B cell (primary cell): ENCODE data around the gene METTL9. TPM values are rescaled to one million over a fixed set of nuclear protein-coding genes. Genes with fewer than 3 reads are reported as not detected.
A peak's percentile ranks its signal among the peaks of the same experiment; 100 is the strongest.

Source experiments
- ATAC-seq: fragments of 200-7000 bp; cut with Tn5 transposase; one replicate; pipeline ENCODE4 v1.10.0; 2021; ENCODE audit warnings: low read depth, mild to moderate bottlenecking, moderate number of reproducible peaks, moderate library complexity
- CTCF ChIA-PET: fragments of 350-600 bp; sonication (Branson Sonifier 250); formaldehyde crosslinking; loops from one replicate; lab custom pipeline; 2021; ENCODE audit warnings: antibody characterized with exemption, inconsistent platforms; lab: Charles Lee
- POLR2A ChIA-PET: fragments of 350-600 bp; sonication (Branson Sonifier 250); formaldehyde crosslinking; loops from one replicate; lab custom pipeline; 2021; ENCODE audit warnings: antibody characterized with exemption; lab: Charles Lee
- DNase-seq: peaks from one replicate; pipeline ENCODE4 v3.0.0; 2013
- H2AFZ ChIP-seq: 2 replicates; pipeline ENCODE4 v1.6.1; 2012; ENCODE audit warnings: mild to moderate bottlenecking, low read depth, low read length; ENCODE audit not compliant: insufficient read depth, poor library complexity, severe bottlenecking
- H3K27ac ChIP-seq, 2 donors: 1 replicate in 1 of 2; 2 replicates in 1 of 2; pipeline ENCODE4 v1.5.1; 2012 to 2013; ENCODE audit warnings: low read length in 2 of 2, mild to moderate bottlenecking in 2 of 2, moderate library complexity in 1 of 2
- H3K27me3 ChIP-seq, 4 experiments: fragments of 200-600 bp in 1 of 4; sonication (generic) in 1 of 4; replicated peaks in 1 of 4; 1 replicate in 2 of 4; 2 replicates in 2 of 4; pipeline versions ENCODE4 v1.6.1 to v1.7.0; 2013 to 2016; ENCODE audit warnings: low read length in 3 of 4, mild to moderate bottlenecking in 2 of 4, mixed read lengths in 1 of 4, moderate library complexity in 1 of 4; ENCODE audit not compliant: insufficient read depth in 4 of 4, control insufficient read depth in 3 of 4; ENCODE audit errors: control extremely low read depth in 1 of 4
- H3K36me3 ChIP-seq, 2 experiments: replicated peaks in 1 of 2; 1 replicate in 1 of 2; 2 replicates in 1 of 2; pipeline versions ENCODE4 v1.6.1 to v1.7.1; 2013; ENCODE audit warnings: low read length in 1 of 2; ENCODE audit not compliant: insufficient read depth in 2 of 2, control insufficient read depth in 1 of 2; ENCODE audit errors: control extremely low read depth in 1 of 2, extremely low read depth in 1 of 2
- H3K4me1 ChIP-seq, 2 donors: fragments of 200-600 bp in 1 of 2; sonication (generic) in 1 of 2; 1 replicate in 1 of 2; 2 replicates in 1 of 2; pipeline versions ENCODE4 v1.5.1 to v1.6.1; 2013 to 2017; ENCODE audit warnings: low read length in 2 of 2; ENCODE audit not compliant: control insufficient read depth in 2 of 2, insufficient read depth in 2 of 2
- H3K4me2 ChIP-seq: replicated peaks from 2 replicates; pipeline ENCODE3; 2012; ENCODE audit warnings: mild to moderate bottlenecking, low read depth, low read length; ENCODE audit not compliant: poor library complexity, severe bottlenecking
- H3K4me3 ChIP-seq, 5 experiments: fragments of 200-600 bp in 1 of 5; sonication (generic) in 1 of 5; 1 replicate in 3 of 5; 2 replicates in 2 of 5; pipeline versions ENCODE4 v1.5.1 to v1.7.0; 2011 to 2016; ENCODE audit warnings: low read length in 4 of 5, mild to moderate bottlenecking in 4 of 5, low read depth in 2 of 5, control low read depth in 1 of 5, moderate library complexity in 1 of 5; ENCODE audit not compliant: insufficient read depth in 1 of 5; ENCODE audit errors: control extremely low read depth in 1 of 5, extremely low read depth in 1 of 5
- H3K79me2 ChIP-seq: fragments of 200-600 bp; sonication (generic); one replicate; pipeline ENCODE4 v1.6.0; 2016; ENCODE audit warnings: low read length; ENCODE audit not compliant: control insufficient read depth, insufficient read depth
- H3K9ac ChIP-seq: fragments of 200-600 bp; sonication (generic); 2 replicates; pipeline ENCODE4 v1.6.1; 2017; ENCODE audit warnings: mild to moderate bottlenecking, low read length, moderate library complexity
- H3K9me3 ChIP-seq, 3 donors: one replicate each; pipeline versions ENCODE4 v1.6.1 to v1.7.1; 2013; ENCODE audit warnings: low read length in 2 of 3; ENCODE audit not compliant: control insufficient read depth in 2 of 3, insufficient read depth in 1 of 3; ENCODE audit errors: control extremely low read depth in 1 of 3
- H4K20me1 ChIP-seq: 2 replicates; pipeline ENCODE4 v1.6.0; 2012; ENCODE audit warnings: mild to moderate bottlenecking, low read length; ENCODE audit not compliant: insufficient read depth, control insufficient read depth, poor library complexity, severe bottlenecking
- H3K27ac Mint-ChIP-seq: one replicate; pipeline ENCODE4 v1.8.0; 2021; ENCODE audit warnings: mixed read lengths
- H3K27me3 Mint-ChIP-seq: one replicate; pipeline ENCODE4 v1.8.0; 2021; ENCODE audit warnings: mixed read lengths
- H3K4me1 Mint-ChIP-seq: one replicate; pipeline ENCODE4 v1.8.0; 2021; ENCODE audit warnings: mixed read lengths
- H3K4me3 Mint-ChIP-seq: one replicate; pipeline ENCODE4 v1.8.0; 2021; ENCODE audit warnings: mixed read lengths
- H3K9me3 Mint-ChIP-seq: one replicate; pipeline ENCODE4 v1.8.0; 2022; ENCODE audit warnings: mixed read lengths; ENCODE audit not compliant: insufficient read depth
- EZH2 ChIP-seq: IDR thresholded peaks from 2 replicates; pipeline ENCODE4 v1.6.1; 2012; ENCODE audit warnings: borderline replicate concordance, low read depth, mild to moderate bottlenecking, moderate library complexity, low read length; ENCODE audit not compliant: insufficient read depth, poor library complexity, severe bottlenecking
- WGBS: methylation state at CpG from one replicate; pipeline ENCODE4 v1.1.5; 2013; ENCODE audit warnings: missing lambda C conversion rate; ENCODE audit not compliant: insufficient coverage; 5-methylcytosine and 5-hydroxymethylcytosine counted together
- intact Hi-C: fragments of 100-400 bp; cut with micrococcal nuclease; formaldehyde crosslinking; loops from one replicate; pipeline ENCODE4 v1.10.0; 2022
- polyA plus RNA-seq: library from polyadenylated mRNA; depleted of rRNA; stranded (reverse); fragments of >200 nt; gene quantifications from 2 replicates; pipeline ENCODE4 v1.2.3, GENCODE V29; 2012
- total RNA-seq, 2 donors: library from RNA; stranded (reverse); fragments of 120-200 nt in 1 of 2; gene quantifications; 1 replicate in 1 of 2; 2 replicates in 1 of 2; pipeline versions ENCODE4 v1.2.3 to v1.2.4, GENCODE V29; 2013 to 2022
- TF ChIP-seq, protein P1 (sequence below): fragments of 200-600 bp; IDR thresholded peaks from one replicate; pipeline ENCODE4 v1.8.0; 2022; ENCODE audit warnings: antibody characterized with exemption, mild to moderate bottlenecking

The METTL9 gene
- total and polyA plus RNA-seq, 2 donors (not counting 1 experiment from before 2014, with no cell fraction given) = 34.0 to 57.7 TPM

DNA sequence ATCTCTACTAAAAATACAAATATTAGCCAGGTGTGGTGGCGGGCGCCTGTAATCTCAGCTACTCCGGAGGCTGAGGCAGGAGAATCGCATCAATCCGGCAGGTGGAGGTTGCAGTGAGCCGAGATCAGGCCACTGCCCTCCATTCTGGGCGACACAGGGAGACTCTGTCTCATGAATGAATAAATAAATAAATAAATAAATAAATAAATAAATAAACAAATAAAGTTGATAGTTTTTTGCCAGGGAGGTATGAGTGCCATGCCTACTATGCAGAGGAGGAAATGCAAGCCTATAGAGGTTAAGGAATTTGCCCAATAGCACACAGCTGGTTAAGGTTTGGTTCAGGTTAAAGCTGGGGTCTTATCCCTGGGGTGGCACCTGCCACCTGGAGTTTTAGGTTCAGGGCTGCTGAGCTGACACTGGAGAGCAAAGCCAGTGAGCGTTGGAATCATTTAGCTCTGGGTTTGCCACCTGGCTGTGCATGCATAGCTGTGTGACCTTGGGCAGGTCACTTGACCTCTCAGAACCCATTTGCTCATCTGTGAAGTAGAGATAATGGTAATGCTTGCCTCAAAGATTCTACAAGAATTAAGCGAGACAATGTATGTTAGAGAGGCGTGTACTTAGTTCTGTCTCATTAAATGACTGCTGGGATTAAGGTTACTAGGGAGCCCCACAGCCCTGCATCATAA lies 65.6 kb downstream of the METTL9 start:
- POLR2A ChIA-PET = no interaction called here
- intact Hi-C loops = no loop called here
- H3K4me3 Mint-ChIP-seq = peak overlapping the region; percentile 26
- no peak overlapping the region for H3K27ac Mint-ChIP-seq
- no peaks in the 10 kb centered on the region for H3K9me3 Mint-ChIP-seq
- Histone ChIP-seq H3K79me2 (no peaks in the 10 kb centered on the region), H4K20me1 (no peaks in the 10 kb centered on the region), H3K9ac (no peak overlapping the region), H3K9me3 (no peaks in the 10 kb centered on the region), H3K4me3 (no peak overlapping the region), H3K27ac (no peak overlapping the region), H3K4me2 (peak overlapping the region; percentile 93), H3K27me3 (peaks cover 0 to 9% (median 3%) of the 10 kb centered on the region in 4 experiments), H3K36me3 (no peaks in the 10 kb centered on the region), H2AFZ (no peak overlapping the region), H3K4me1 (peaks cover 26 to 34% of the 10 kb centered on the region in 2 donors)
- CTCF ChIA-PET = interaction anchor here (0.8 to 2.9 kb wide), 6 partner anchors 8 to 44 kb away, joined by 3 to 14 read pairs (median 4); no protein-coding TSS in a partner anchor
- peaks cover 3% of the 10 kb centered on the region for H3K27me3 Mint-ChIP-seq
- ATAC-seq (no peak), DNase-seq (no peak)
- peaks cover 28% of the 10 kb centered on the region for H3K4me1 Mint-ChIP-seq
- TF ChIP-seq, protein P1, sequence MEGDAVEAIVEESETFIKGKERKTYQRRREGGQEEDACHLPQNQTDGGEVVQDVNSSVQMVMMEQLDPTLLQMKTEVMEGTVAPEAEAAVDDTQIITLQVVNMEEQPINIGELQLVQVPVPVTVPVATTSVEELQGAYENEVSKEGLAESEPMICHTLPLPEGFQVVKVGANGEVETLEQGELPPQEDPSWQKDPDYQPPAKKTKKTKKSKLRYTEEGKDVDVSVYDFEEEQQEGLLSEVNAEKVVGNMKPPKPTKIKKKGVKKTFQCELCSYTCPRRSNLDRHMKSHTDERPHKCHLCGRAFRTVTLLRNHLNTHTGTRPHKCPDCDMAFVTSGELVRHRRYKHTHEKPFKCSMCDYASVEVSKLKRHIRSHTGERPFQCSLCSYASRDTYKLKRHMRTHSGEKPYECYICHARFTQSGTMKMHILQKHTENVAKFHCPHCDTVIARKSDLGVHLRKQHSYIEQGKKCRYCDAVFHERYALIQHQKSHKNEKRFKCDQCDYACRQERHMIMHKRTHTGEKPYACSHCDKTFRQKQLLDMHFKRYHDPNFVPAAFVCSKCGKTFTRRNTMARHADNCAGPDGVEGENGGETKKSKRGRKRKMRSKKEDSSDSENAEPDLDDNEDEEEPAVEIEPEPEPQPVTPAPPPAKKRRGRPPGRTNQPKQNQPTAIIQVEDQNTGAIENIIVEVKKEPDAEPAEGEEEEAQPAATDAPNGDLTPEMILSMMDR = no peak
- TF ChIP-seq EZH2 = no peak
- 80% methylated on average over 6 of the region's 10 CpGs for WGBS

DNA sequence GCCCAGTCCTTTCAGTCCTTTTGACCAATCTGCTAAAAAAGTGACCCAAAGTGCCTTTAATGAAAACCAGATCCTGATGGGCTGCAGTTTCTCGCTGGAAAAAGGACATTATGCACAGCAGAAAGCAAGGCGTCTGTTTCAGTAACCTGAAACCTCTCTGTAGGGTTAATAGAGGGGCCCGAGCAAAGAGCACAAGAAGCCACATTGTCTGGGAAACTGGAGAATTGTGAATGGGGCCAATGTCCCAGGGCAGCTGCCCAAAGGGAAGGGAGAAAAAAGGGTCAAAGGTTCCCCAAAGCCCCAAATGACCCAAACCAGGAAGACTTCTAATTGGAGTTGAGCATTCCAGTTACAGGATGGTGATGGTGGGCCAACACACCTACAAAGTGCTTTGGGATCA lies 67.4 kb downstream of the METTL9 start:
- no peak overlapping the region for H3K27ac ChIP-seq
- intact Hi-C loops = no loop called here
- H3K9me3 Mint-ChIP-seq = no peaks in the 10 kb centered on the region
- H3K27me3 ChIP-seq = peaks cover 0 to 9% (median 3%) of the 10 kb centered on the region in 4 experiments
- no peaks in the 10 kb centered on the region for H4K20me1 ChIP-seq
- peaks cover 8 to 17% of the 10 kb centered on the region in 2 donors for H3K4me1 ChIP-seq
- no peaks in the 10 kb centered on the region for H3K79me2 ChIP-seq
- no peaks in the 10 kb centered on the region for H3K36me3 ChIP-seq
- DNase-seq = no peak
- WGBS = 86% methylated on average over 3 of the region's 3 CpGs
- H2AFZ ChIP-seq = no peak overlapping the region
- H3K27ac Mint-ChIP-seq = no peak overlapping the region
- ChIA-PET CTCF (interaction anchor here (0.6 to 2.9 kb wide), 5 partner anchors 10 to 1671 kb away, joined by 3 to 14 read pairs (median 6); no protein-coding TSS in a partner anchor), POLR2A (interaction anchor here (0.6 kb wide), 1 partner anchor 20 kb away, joined by 3 read pairs; no protein-coding TSS in a partner anchor)
- peaks cover 15% of the 10 kb centered on the region for H3K4me1 Mint-ChIP-seq
- H3K4me3 Mint-ChIP-seq = no peak overlapping the region
- peaks cover 3% of the 10 kb centered on the region for H3K27me3 Mint-ChIP-seq
- TF ChIP-seq, protein P1 = no peak
- TF ChIP-seq EZH2 = no peak
- no peak for ATAC-seq
- H3K9ac ChIP-seq = no peak overlapping the region
- H3K9me3 ChIP-seq = no peaks in the 10 kb centered on the region
- H3K4me2 ChIP-seq = no peak overlapping the region
- H3K4me3 ChIP-seq = no peak overlapping the region
